OCI-LY7 (cell line): Measurements from ENCODE around the gene AHSG.

Experiments used
- CTCF ChIP-seq: fragments of 200-600 bp; sonication (generic); conservative IDR thresholded peaks from 2 replicates; pipeline ENCODE4 v1.5.1; 2014; ENCODE audit warnings: mild to moderate bottlenecking, antibody characterized with exemption, low read length, moderate library complexity, mixed read lengths
- EZH2phosphoT487 ChIP-seq: fragments of 200-600 bp; sonication (generic); IDR thresholded peaks from 2 replicates; pipeline ENCODE4 v1.6.1; 2018; ENCODE audit warnings: low read depth, borderline replicate concordance, mild to moderate bottlenecking, mixed run types, antibody characterized with exemption, low read length, moderate library complexity, mixed read lengths

GRCh38 chr3:186643493-186643892, 30.6 kb downstream of the AHSG start:
- TF ChIP-seq EZH2phosphoT487 (no peak), CTCF (no peak)
